Measurements from ENCODE around the gene TCFL5. TPM values are rescaled to one million over a fixed set of nuclear protein-coding genes. Genes with fewer than 3 reads are reported as not detected.

The TCFL5 gene
- total RNA-seq, 6 experiments from 2014 or later: 19.9 to 25.2 (median 21.1) TPM

- Mint-ChIP-seq H3K27ac (no peak overlapping the region), H3K27me3 (ENCODE audit: insufficient read depth) (peaks cover 16% of the 10 kb centered on the region), H3K4me1 (ENCODE audit: low read depth) (peaks cover 18% of the 10 kb centered on the region), H3K4me3 (no peak overlapping the region), H3K9me3 (no peaks in the 10 kb centered on the region), H3K36me3 (ENCODE audit: low read depth) (peaks cover 5% of the 10 kb centered on the region)
- no peak for TF ChIP-seq CTCF (IDR thresholded peaks at IDR 0.05)
- no peak for DNase-seq
These were observed 48.8 kb downstream of the TCFL5 start for GRCh38 chr20:62812907-62813200.

GRCh38 chr20:62812181-62812906 lies 49.3 kb downstream of the TCFL5 start:
- no peak overlapping the region for H3K4me3 Mint-ChIP-seq
- H3K27me3 Mint-ChIP-seq (ENCODE audit: insufficient read depth): peaks cover 16% of the 10 kb centered on the region
- TF ChIP-seq CTCF (IDR thresholded peaks at IDR 0.05): no peak
- DNase-seq: no peak
- H3K36me3 Mint-ChIP-seq (ENCODE audit: low read depth): peaks cover 5% of the 10 kb centered on the region
- no peaks in the 10 kb centered on the region for H3K9me3 Mint-ChIP-seq
- H3K27ac Mint-ChIP-seq: no peak overlapping the region
- peaks cover 18% of the 10 kb centered on the region for H3K4me1 Mint-ChIP-seq (ENCODE audit: low read depth)

- DNase-seq: no peak
- H3K4me1 Mint-ChIP-seq (ENCODE audit: low read depth): peaks cover 21% of the 10 kb centered on the region
- H3K27ac Mint-ChIP-seq: no peak overlapping the region
- peaks cover 16% of the 10 kb centered on the region for H3K27me3 Mint-ChIP-seq (ENCODE audit: insufficient read depth)
- no peaks in the 10 kb centered on the region for H3K9me3 Mint-ChIP-seq
- no peak overlapping the region for H3K4me3 Mint-ChIP-seq
- TF ChIP-seq CTCF (IDR thresholded peaks at IDR 0.05): no peak
- H3K36me3 Mint-ChIP-seq (ENCODE audit: low read depth): peaks cover 5% of the 10 kb centered on the region
These were observed 49.9 kb downstream of the TCFL5 start for GRCh38 chr20:62811720-62812119.

- no peak for DNase-seq
- Mint-ChIP-seq H3K9me3 (no peaks in the 10 kb centered on the region), H3K27me3 (ENCODE audit: insufficient read depth) (peaks cover 16% of the 10 kb centered on the region), H3K27ac (no peak overlapping the region), H3K4me1 (ENCODE audit: low read depth) (peaks cover 25% of the 10 kb centered on the region), H3K4me3 (no peak overlapping the region), H3K36me3 (ENCODE audit: low read depth) (peaks cover 5% of the 10 kb centered on the region)
- no peak for TF ChIP-seq CTCF (IDR thresholded peaks at IDR 0.05)
These were observed 50.3 kb downstream of the TCFL5 start for GRCh38 chr20:62811320-62811719.

GRCh38 chr20:62809530-62810428 lies 51.8 kb downstream of the TCFL5 start:
- H3K36me3 Mint-ChIP-seq (ENCODE audit: low read depth): peaks cover 5% of the 10 kb centered on the region
- H3K4me3 Mint-ChIP-seq: no peak overlapping the region
- H3K27ac Mint-ChIP-seq: no peak overlapping the region
- H3K27me3 Mint-ChIP-seq (ENCODE audit: insufficient read depth): peaks cover 3% of the 10 kb centered on the region
- H3K9me3 Mint-ChIP-seq: no peaks in the 10 kb centered on the region
- no peak for DNase-seq
- H3K4me1 Mint-ChIP-seq (ENCODE audit: low read depth): peaks cover 15% of the 10 kb centered on the region
- TF ChIP-seq CTCF (IDR thresholded peaks at IDR 0.05): no peak

All from HFFc6 (cell line).